T47D (cell line): ENCODE data around the gene CRY1.

Source experiments
- DNase-seq, 2 experiments: peaks; one replicate each; pipeline versions ENCODE4 v3.0.0 to v3.0.0-alpha.2; 2011 to 2012; ENCODE audit warnings: low read depth in 1 of 2, low spot score in 1 of 2
- JUND ChIP-seq: IDR thresholded peaks from 2 replicates; pipeline ENCODE4 v1.6.1; 2012; ENCODE audit warnings: low read depth
- in situ Hi-C: cut with HindIII; loops from 2 replicates; pipeline ENCODE4 v1.10.0; 2016; ENCODE audit warnings: low sequenced_read_pairs, low pct_unique_long_range_greater_than_20kb

The CRY1 gene

GRCh38 chr12:106978035-106978800 is 115.1 kb downstream of the CRY1 start:
- TF ChIP-seq JUND = no peak
- in situ Hi-C loops = no loop called here
- no peak for DNase-seq

- TF ChIP-seq JUND = no peak
- in situ Hi-C loops = no loop called here
- no peak for DNase-seq
Observed at GRCh38 chr12:106976668-106977067, 116.7 kb downstream of the CRY1 start.

GRCh38 chr12:106975993-106976658 is 117.2 kb downstream of the CRY1 start:
- no peak for TF ChIP-seq JUND
- in situ Hi-C loops = no loop called here
- DNase-seq = peak in 1 of 2 experiments; percentile 26

- no peak for DNase-seq
- in situ Hi-C loops = no loop called here
- no peak for TF ChIP-seq JUND
Observed at GRCh38 chr12:106975098-106975497, 118.3 kb downstream of the CRY1 start.

GRCh38 chr12:106974511-106974910 is 118.8 kb downstream of the CRY1 start:
- TF ChIP-seq JUND = no peak
- DNase-seq = peak in 1 of 2 experiments; percentile 35
- in situ Hi-C loops = no loop called here

- in situ Hi-C loops = no loop called here
- DNase-seq = peak in 1 of 2 experiments; percentile 75
- no peak for TF ChIP-seq JUND
Observed at GRCh38 chr12:106973545-106973944, 119.8 kb downstream of the CRY1 start.

- DNase-seq = no peak
- no peak for TF ChIP-seq JUND
- in situ Hi-C loops = no loop called here
Observed at GRCh38 chr12:106971065-106971464, 122.3 kb downstream of the CRY1 start.

GRCh38 chr12:106964526-106964925 is 128.8 kb downstream of the CRY1 start:
- no peak for DNase-seq
- TF ChIP-seq JUND = no peak
- in situ Hi-C loops = no loop called here

GRCh38 chr12:106962286-106962685 is 131.1 kb downstream of the CRY1 start:
- no peak for TF ChIP-seq JUND
- peak in 1 of 2 experiments; percentile 29 for DNase-seq
- in situ Hi-C loops = no loop called here

- in situ Hi-C loops = no loop called here
- TF ChIP-seq JUND = no peak
- DNase-seq = no peak
Observed at GRCh38 chr12:106960443-106960842, 132.9 kb downstream of the CRY1 start.

GRCh38 chr12:106957583-106957982 is 135.8 kb downstream of the CRY1 start:
- no peak for DNase-seq
- TF ChIP-seq JUND = no peak
- in situ Hi-C loops = no loop called here

- no peak for TF ChIP-seq JUND
- in situ Hi-C loops = no loop called here
- DNase-seq = peak; percentile 50 to 57
Observed at GRCh38 chr12:106956048-106956578, 137.2 kb downstream of the CRY1 start.

GRCh38 chr12:106955377-106956047 is 137.8 kb downstream of the CRY1 start, which contains the start of gene TMEM263:
TSS of gene TMEM263 (plus strand) at chr12:106955907. CDS start at chr12:106967117, 11,210 bp downstream.
- peak; percentile 86 to 90 for DNase-seq
- no peak for TF ChIP-seq JUND
- in situ Hi-C loops = no loop called here
